HEK293 (cell line): ENCODE measurements around the gene ZNF26.

Experiments used
- CTCF ChIA-PET: fragments of 350-600 bp; formaldehyde crosslinking; extraction: SDS; loops from one replicate; lab custom pipeline; 2021; ENCODE audit warnings: antibody characterized with exemption; lab: Yijun Ruan, JAX
- POLR2A ChIA-PET: fragments of 300-600 bp; formaldehyde crosslinking; extraction: SDS; loops from one replicate; lab custom pipeline; 2020; ENCODE audit warnings: antibody characterized with exemption, inconsistent platforms; lab: Yijun Ruan, JAX
- H3K27ac ChIP-seq: fragments of 200-500 bp; sonication (Bioruptor generic); 2 replicates; pipeline ENCODE4 v1.5.1; 2014; ENCODE audit warnings: low read depth, low read length, control low read depth, inconsistent platforms; ENCODE audit errors: extremely low read depth
- H3K36me3 ChIP-seq, 2 experiments: fragments of 200-500 bp in 1 of 2; sonication (Bioruptor generic) in 1 of 2; 1 replicate in 1 of 2; 2 replicates in 1 of 2; pipeline ENCODE4 v1.5.1; 2014 to 2017; ENCODE audit warnings: inconsistent platforms in 2 of 2, low read length in 2 of 2; ENCODE audit not compliant: control insufficient read depth in 2 of 2, insufficient read depth in 1 of 2
- H3K4me1 ChIP-seq: fragments of 200-500 bp; sonication (Bioruptor generic); 2 replicates; pipeline ENCODE4 v1.5.1; 2014; ENCODE audit warnings: mild to moderate bottlenecking, low read length, inconsistent platforms; ENCODE audit not compliant: control insufficient read depth, insufficient read depth
- H3K4me3 ChIP-seq: 2 replicates; pipeline ENCODE4 v1.5.1; 2011; ENCODE audit warnings: low read depth, mild to moderate bottlenecking, control low read depth, low read length, moderate library complexity
- H3K9me3 ChIP-seq: fragments of 200-500 bp; sonication (Bioruptor generic); 2 replicates; pipeline ENCODE4 v1.5.1; 2014; ENCODE audit warnings: low read depth, low read length, inconsistent platforms; ENCODE audit not compliant: control insufficient read depth, insufficient read depth
- GFI1B ChIP-seq: fragments of 450-650 bp; formaldehyde crosslinking; IDR thresholded peaks from 2 replicates; pipeline ENCODE4 v1.5.1; 2016; ENCODE audit warnings: missing biosample characterization, missing genetic modification characterization
- GLIS1 ChIP-seq: fragments of 450-650 bp; formaldehyde crosslinking; IDR thresholded peaks from 2 replicates; pipeline ENCODE4 v1.5.1; 2016; ENCODE audit warnings: missing biosample characterization, missing genetic modification characterization
- GLIS2 ChIP-seq: fragments of 450-650 bp; formaldehyde crosslinking; IDR thresholded peaks from 2 replicates; pipeline ENCODE4 v1.5.1; 2016; ENCODE audit warnings: missing biosample characterization, missing genetic modification characterization
- HOXD13 ChIP-seq: sonication (generic); formaldehyde crosslinking; IDR thresholded peaks from 2 replicates; pipeline ENCODE4 v1.8.0; 2022; ENCODE audit warnings: missing genetic modification reagents, borderline replicate concordance
- IKZF3 ChIP-seq: fragments of 450-650 bp; IDR thresholded peaks from 2 replicates; pipeline ENCODE4 v1.5.0; 2018; ENCODE audit warnings: missing biosample characterization, mild to moderate bottlenecking, missing genetic modification characterization, moderate library complexity
- INSM2 ChIP-seq: fragments of 450-650 bp; formaldehyde crosslinking; IDR thresholded peaks from 2 replicates; pipeline ENCODE4 v1.5.1; 2016; ENCODE audit warnings: missing biosample characterization, missing genetic modification characterization
- KLF17 ChIP-seq: fragments of 450-650 bp; formaldehyde crosslinking; IDR thresholded peaks from 2 replicates; pipeline ENCODE4 v1.5.1; 2016; ENCODE audit warnings: missing biosample characterization, missing genetic modification characterization
- PATZ1 ChIP-seq: fragments of 450-650 bp; formaldehyde crosslinking; IDR thresholded peaks from 2 replicates; pipeline ENCODE4 v1.5.1; 2016; ENCODE audit warnings: missing biosample characterization, missing genetic modification characterization
- SALL2 ChIP-seq: fragments of 450-650 bp; formaldehyde crosslinking; IDR thresholded peaks from 2 replicates; pipeline ENCODE4 v1.5.0; 2017; ENCODE audit warnings: missing biosample characterization, mild to moderate bottlenecking, missing genetic modification characterization, borderline replicate concordance
- SCRT1 ChIP-seq: fragments of 450-650 bp; formaldehyde crosslinking; IDR thresholded peaks from 2 replicates; pipeline ENCODE4 v1.5.1; 2016; ENCODE audit warnings: missing biosample characterization, missing genetic modification characterization, borderline replicate concordance
- SCRT2 ChIP-seq: fragments of 450-650 bp; formaldehyde crosslinking; IDR thresholded peaks from 2 replicates; pipeline ENCODE4 v1.5.1; 2016; ENCODE audit warnings: missing biosample characterization, missing genetic modification characterization
- SP3 ChIP-seq: fragments of 450-650 bp; formaldehyde crosslinking; IDR thresholded peaks from 2 replicates; pipeline ENCODE4 v1.5.1; 2016; ENCODE audit warnings: missing biosample characterization, missing genetic modification characterization
- WT1 ChIP-seq: fragments of 450-650 bp; formaldehyde crosslinking; IDR thresholded peaks from 2 replicates; pipeline ENCODE4 v1.5.1; 2016; ENCODE audit warnings: missing biosample characterization, missing genetic modification characterization
- ZBTB21 ChIP-seq: fragments of 450-650 bp; formaldehyde crosslinking; IDR thresholded peaks from 2 replicates; pipeline ENCODE4 v1.5.1; 2017; ENCODE audit warnings: missing biosample characterization, missing genetic modification characterization
- ZBTB7A ChIP-seq: fragments of 450-650 bp; formaldehyde crosslinking; IDR thresholded peaks from 2 replicates; pipeline ENCODE4 v1.5.1; 2016; ENCODE audit warnings: low read depth, missing biosample characterization, missing genetic modification characterization
- ZNF140 ChIP-seq: fragments of 450-650 bp; formaldehyde crosslinking; IDR thresholded peaks from 2 replicates; pipeline ENCODE4 v1.5.1; 2016; ENCODE audit warnings: missing biosample characterization, missing genetic modification characterization
- ZNF169 ChIP-seq: fragments of 450-650 bp; formaldehyde crosslinking; IDR thresholded peaks from 2 replicates; pipeline ENCODE4 v1.5.1; 2016; ENCODE audit warnings: missing biosample characterization, missing genetic modification characterization
- ZNF19 ChIP-seq: fragments of 450-650 bp; formaldehyde crosslinking; IDR thresholded peaks from 2 replicates; pipeline ENCODE4; 2016; ENCODE audit warnings: missing biosample characterization, missing genetic modification characterization, low read depth
- ZNF23 ChIP-seq: fragments of 450-650 bp; formaldehyde crosslinking; IDR thresholded peaks from 2 replicates; pipeline ENCODE4 v1.5.1; 2016; ENCODE audit warnings: missing biosample characterization, missing genetic modification characterization, borderline replicate concordance
- ZNF292 ChIP-seq: fragments of 450-650 bp; formaldehyde crosslinking; IDR thresholded peaks from 2 replicates; pipeline ENCODE4 v1.5.1; 2016; ENCODE audit warnings: low read depth, missing biosample characterization, missing genetic modification characterization, borderline replicate concordance
- ZNF341 ChIP-seq: fragments of 450-650 bp; formaldehyde crosslinking; IDR thresholded peaks from 2 replicates; pipeline ENCODE4; 2016; ENCODE audit warnings: low read depth, missing biosample characterization, missing genetic modification characterization
- ZNF366 ChIP-seq: fragments of 450-650 bp; formaldehyde crosslinking; conservative IDR thresholded peaks from 2 replicates; pipeline ENCODE4 v1.5.1; 2016; ENCODE audit warnings: missing biosample characterization, missing genetic modification characterization
- ZNF48 ChIP-seq: fragments of 450-650 bp; formaldehyde crosslinking; IDR thresholded peaks from 2 replicates; pipeline ENCODE4 v1.5.1; 2016; ENCODE audit warnings: missing biosample characterization, missing genetic modification characterization
- ZNF510 ChIP-seq: fragments of 450-650 bp; formaldehyde crosslinking; IDR thresholded peaks from 2 replicates; pipeline ENCODE4 v1.5.1; 2018; ENCODE audit warnings: mild to moderate bottlenecking, missing genetic modification characterization, missing biosample characterization; ENCODE audit not compliant: insufficient replicate concordance
- ZNF549 ChIP-seq: fragments of 450-650 bp; IDR thresholded peaks from 2 replicates; pipeline ENCODE4 v1.5.1; 2018; ENCODE audit warnings: missing biosample characterization, missing genetic modification characterization, mild to moderate bottlenecking, inconsistent platforms, moderate library complexity
- ZNF596 ChIP-seq: fragments of 450-650 bp; IDR thresholded peaks from 2 replicates; pipeline ENCODE4 v1.5.0; 2018; ENCODE audit warnings: missing biosample characterization, mild to moderate bottlenecking, missing genetic modification characterization, moderate library complexity
- ZNF677 ChIP-seq: fragments of 450-650 bp; IDR thresholded peaks from 2 replicates; pipeline ENCODE4 v1.5.0; 2018; ENCODE audit warnings: missing biosample characterization, mild to moderate bottlenecking, missing genetic modification characterization, moderate library complexity
- ZXDB ChIP-seq: fragments of 450-650 bp; formaldehyde crosslinking; IDR thresholded peaks from 2 replicates; pipeline ENCODE4 v1.5.1; 2016; ENCODE audit warnings: missing biosample characterization, missing genetic modification characterization

The ZNF26 gene

DNA sequence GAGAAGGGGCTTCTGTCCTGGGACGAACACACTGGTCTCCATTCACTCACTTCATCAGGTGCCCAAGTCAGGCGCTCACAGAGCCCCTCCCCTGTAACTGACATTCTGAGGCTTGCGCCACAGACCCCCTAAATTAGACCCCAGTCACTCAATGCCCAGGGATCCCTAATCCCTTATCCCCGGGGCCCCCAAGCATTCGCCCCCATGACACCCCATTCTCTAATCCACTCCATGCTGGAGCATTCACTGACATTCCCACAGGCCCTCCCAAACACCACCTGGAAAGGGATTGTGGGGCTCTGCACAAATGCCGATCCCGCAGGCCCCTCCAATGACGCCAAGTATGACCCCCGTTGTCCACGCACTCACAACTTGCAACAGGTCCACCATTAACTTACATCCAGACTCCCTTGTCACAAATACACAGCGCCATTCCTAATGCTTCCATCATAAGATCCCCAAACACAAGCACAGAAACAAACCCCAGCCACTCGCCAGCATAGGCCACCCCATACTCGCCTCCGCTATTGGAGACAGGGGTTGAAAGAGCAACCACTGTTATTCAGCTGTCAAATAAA, 31.6 kb upstream of the ZNF26 start:
- POLR2A ChIA-PET = no interaction called here
- Histone ChIP-seq H3K9me3 (no peaks in the 10 kb centered on the region; the same call in 1 of the 2 replicates), H3K4me3 (no peak overlapping the region), H3K4me1 (peaks cover 2% of the 10 kb centered on the region; the same call in 1 of the 2 replicates), H3K36me3 (peaks cover 0 to 26% of the 10 kb centered on the region in 2 experiments; a peak in 2 of 3 replicates), H3K27ac (no peak overlapping the region)
- CTCF ChIA-PET = interaction anchor here (0.7 kb wide), 1 partner anchor 78 kb away, joined by 3 read pairs; no protein-coding TSS in a partner anchor
- no peak for TF ChIP-seq GFI1B (tag by site-specific recombination)
- TF ChIP-seq PATZ1 = 0 out of 2 replicates have a peak, but pooled peaks have one; percentile 28
- TF ChIP-seq ZNF48 = no peak
- no peak for TF ChIP-seq ZNF596 (tag by site-specific recombination)
- TF ChIP-seq KLF17 (tag by site-specific recombination) = no peak
- TF ChIP-seq ZBTB7A = peak; percentile 82
- TF ChIP-seq SCRT2 (tag by site-specific recombination) = peak; percentile 84
- TF ChIP-seq ZNF140 (tag by site-specific recombination) = no peak
- peak; percentile 69 for TF ChIP-seq SCRT1 (tag by site-specific recombination)
- no peak for TF ChIP-seq ZNF510 (tag by site-specific recombination)
- 0 out of 2 replicates have a peak, but pooled peaks have one; percentile 8 for TF ChIP-seq ZNF19
- TF ChIP-seq ZNF169 (tag by site-specific recombination) = 0 out of 2 replicates have a peak, but pooled peaks have one; percentile 21
- no peak for TF ChIP-seq ZNF677 (tag by site-specific recombination)

- ChIA-PET POLR2A (interaction anchor here (1.0 to 2.2 kb wide), 3 partner anchors 31 to 247 kb away, joined by 4 to 9 read pairs (median 6); partner anchors contain the start of gene ZNF26), CTCF (interaction anchor here (0.7 kb wide), 1 partner anchor 79 kb away, joined by 3 read pairs; no protein-coding TSS in a partner anchor)
- H3K9me3 ChIP-seq = no peaks in the 10 kb centered on the region; the same call in 1 of the 2 replicates
- peak overlapping the region; percentile 49 for H3K4me3 ChIP-seq
- H3K36me3 ChIP-seq = peaks cover 0 to 21% of the 10 kb centered on the region in 2 experiments; a peak in 2 of 3 replicates
- H3K4me1 ChIP-seq = peaks cover 2% of the 10 kb centered on the region; the same call in 1 of the 2 replicates
- peak overlapping the region; percentile 58 for H3K27ac ChIP-seq
- TF ChIP-seq GFI1B (tag by site-specific recombination) (no peak), ZNF341 (tag by site-specific recombination) (no peak), GLIS1 (tag by site-specific recombination) (peak; percentile 68), ZXDB (tag by site-specific recombination) (peak; percentile 8), ZNF292 (tag by site-specific recombination) (no peak), SALL2 (tag by site-specific recombination) (no peak), GLIS2 (tag by site-specific recombination) (peak; percentile 81), HOXD13 (CRISPR knock-in tag) (no peak), ZBTB21 (tag by site-specific recombination) (peak; percentile 16; the same call in 1 of the 2 replicates), SP3 (tag by site-specific recombination) (no peak), ZNF366 (tag by site-specific recombination) (peak; percentile 48; the same call in 1 of the 2 replicates), IKZF3 (peak; percentile 42; the same call in 1 of the 2 replicates), ZNF549 (tag by site-specific recombination) (no peak), WT1 (tag by site-specific recombination) (no peak), INSM2 (tag by site-specific recombination) (no peak), ZNF23 (tag by site-specific recombination) (no peak), ZBTB7A (0 out of 2 replicates have a peak, but pooled peaks have one; percentile 49)
These were observed 30.8 kb upstream of the ZNF26 start for GRCh38 chr12:132955094-132956010.
